ENCODE data around the gene SYT13.

- TF ChIP-seq CTCF (IDR thresholded peaks at IDR 0.05) (no peak), POLR2A (IDR thresholded peaks at IDR 0.05) (no peak), EP300 (IDR thresholded peaks at IDR 0.05) (no peak)
Observed at GRCh38 chr11:45316258-45316657, 30.1 kb upstream of the SYT13 start.
